NCI-H2227 (cell line): ENCODE results near the gene EZH1.

ENCODE experiments used
- DNase-seq: peaks from one replicate; lab custom pipeline; 2025; ENCODE audit not compliant: unreplicated experiment; lab: John Stamatoyannopoulos, UW

EZH1 gene

GRCh38 chr17:42744806-42745617 lies at the start of gene EZH1:
Gene EZH1, minus strand, starts transcription at chr17:42745040. Its CDS starts 16,099 bp downstream, at chr17:42728941.
- peak; percentile 97 for DNase-seq

- DNase-seq: no peak
These were observed 47.7 kb upstream of the EZH1 start for GRCh38 chr17:42792545-42792944.

- DNase-seq: no peak
These were observed 47.1 kb upstream of the EZH1 start for GRCh38 chr17:42791948-42792347.

GRCh38 chr17:42787266-42787665 lies 42.4 kb upstream of the EZH1 start:
- DNase-seq: no peak

GRCh38 chr17:42784811-42785592 lies 40.2 kb upstream of the EZH1 start:
- DNase-seq: no peak

- DNase-seq: no peak
These were observed 39.6 kb upstream of the EZH1 start for GRCh38 chr17:42784409-42784808.

- no peak for DNase-seq
These were observed 38.9 kb upstream of the EZH1 start for GRCh38 chr17:42783791-42784138.

- no peak for DNase-seq
These were observed 38.4 kb upstream of the EZH1 start for GRCh38 chr17:42783062-42783790.

- DNase-seq: no peak
These were observed 37.6 kb upstream of the EZH1 start for GRCh38 chr17:42782166-42783061.

GRCh38 chr17:42781639-42782165 lies 36.9 kb upstream of the EZH1 start:
- no peak for DNase-seq

GRCh38 chr17:42780851-42781638 lies 36.2 kb upstream of the EZH1 start:
- no peak for DNase-seq

GRCh38 chr17:42779936-42780850 lies 35.4 kb upstream of the EZH1 start, which contains the start of gene WNK4:
Gene WNK4, plus strand, starts transcription at chr17:42780610. Its CDS starts 89 bp downstream, at chr17:42780699.
- peak; percentile 64 for DNase-seq

- no peak for DNase-seq
These were observed 34.6 kb upstream of the EZH1 start for GRCh38 chr17:42779304-42779935.

- no peak for DNase-seq
These were observed 33.7 kb upstream of the EZH1 start for GRCh38 chr17:42778570-42778969.

- no peak for DNase-seq
These were observed 30.8 kb upstream of the EZH1 start for GRCh38 chr17:42775534-42776098.

GRCh38 chr17:42774066-42774745 lies 29.4 kb upstream of the EZH1 start:
- DNase-seq: no peak
